Measurements from ENCODE around the gene BRI3BP.

GRCh38 chr12:125050446-125050845, 57.0 kb downstream of the BRI3BP start:
- TF ChIP-seq CTCF (IDR thresholded peaks at IDR 0.05; ENCODE audit: insufficient read depth, low read depth, low read length) = no peak
- no peak for TF ChIP-seq EZH2 (IDR thresholded peaks at IDR 0.05; ENCODE audit: insufficient read depth, low read length)
